Upper lobe of right lung (tissue), 1 donor: Measurements from ENCODE around the gene KHDRBS2. TPM values are rescaled to one million over a fixed set of nuclear protein-coding genes. Genes with fewer than 3 reads are reported as not detected.

Source experiments
- ATAC-seq: fragments of 200-7000 bp; cut with Tn5 transposase; one replicate; pipeline ENCODE4 v1.9.1; 2020; ENCODE audit warnings: mild to moderate bottlenecking, moderate library complexity
- DNase-seq: peaks from one replicate; pipeline ENCODE4 v3.0.0-alpha.2; 2020
- H3K27ac ChIP-seq: fragments of 200-600 bp; one replicate; pipeline ENCODE4 v1.8.0; 2022
- H3K27me3 ChIP-seq: fragments of 200-600 bp; one replicate; pipeline ENCODE4 v1.8.0; 2022; ENCODE audit warnings: mild to moderate bottlenecking
- H3K36me3 ChIP-seq: fragments of 200-600 bp; one replicate; pipeline ENCODE4 v1.8.0; 2022
- H3K4me1 ChIP-seq: fragments of 200-600 bp; one replicate; pipeline ENCODE4 v1.8.0; 2022
- H3K4me3 ChIP-seq: fragments of 200-600 bp; one replicate; pipeline ENCODE4 v1.8.0; 2022; ENCODE audit warnings: mild to moderate bottlenecking
- H3K9me3 ChIP-seq: fragments of 200-600 bp; one replicate; pipeline ENCODE4 v1.8.0; 2022
- intact Hi-C: fragments of 100-400 bp; cut with DNase I; formaldehyde crosslinking; loops from one replicate; pipeline ENCODE4 v1.11.0; 2022
- total RNA-seq: library from RNA; stranded (reverse); fragmentation: NEBNext Ultra II Directional; extraction: Animal tissue kit (Norgen Biotek cat#: 25700); gene quantifications from one replicate; pipeline ENCODE4 v1.2.1, GENCODE V29; 2021
- TF ChIP-seq, protein P1 (sequence below): fragments of 200-600 bp; IDR thresholded peaks from one replicate; pipeline ENCODE4 v1.8.0; 2022; ENCODE audit warnings: antibody characterized with exemption
- donor health status: DM: no; HTN: yes; CAD: no; lungs with severe emphysema.

Gene KHDRBS2
- total RNA-seq, 1 donor from 2014 or later = 9.4 TPM

DNA sequence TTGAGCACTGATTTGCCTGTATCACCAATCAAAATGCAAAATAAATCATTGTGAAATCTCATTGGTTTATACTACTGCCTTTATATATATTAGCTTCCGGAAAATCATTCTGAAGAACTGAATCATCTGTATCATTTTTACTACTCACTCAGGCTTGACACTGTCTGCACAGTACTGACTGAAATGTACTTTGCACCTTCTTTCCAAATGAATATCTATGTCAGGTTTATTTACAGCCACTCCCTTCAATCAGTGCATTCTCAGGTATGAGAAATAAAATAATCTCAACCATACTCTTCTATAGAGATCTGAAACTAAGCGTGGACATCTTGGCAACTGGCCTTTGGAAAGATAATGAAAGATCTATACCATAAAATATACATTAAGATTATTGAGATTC is 2.7 kb downstream of the KHDRBS2 start:
- Histone ChIP-seq H3K9me3 (no peaks in the 10 kb centered on the region), H3K4me1 (no peaks in the 10 kb centered on the region), H3K27me3 (peaks cover 21% of the 10 kb centered on the region), H3K36me3 (no peaks in the 10 kb centered on the region), H3K4me3 (peak overlapping the region; percentile 28), H3K27ac (no peak overlapping the region)
- TF ChIP-seq, protein P1, sequence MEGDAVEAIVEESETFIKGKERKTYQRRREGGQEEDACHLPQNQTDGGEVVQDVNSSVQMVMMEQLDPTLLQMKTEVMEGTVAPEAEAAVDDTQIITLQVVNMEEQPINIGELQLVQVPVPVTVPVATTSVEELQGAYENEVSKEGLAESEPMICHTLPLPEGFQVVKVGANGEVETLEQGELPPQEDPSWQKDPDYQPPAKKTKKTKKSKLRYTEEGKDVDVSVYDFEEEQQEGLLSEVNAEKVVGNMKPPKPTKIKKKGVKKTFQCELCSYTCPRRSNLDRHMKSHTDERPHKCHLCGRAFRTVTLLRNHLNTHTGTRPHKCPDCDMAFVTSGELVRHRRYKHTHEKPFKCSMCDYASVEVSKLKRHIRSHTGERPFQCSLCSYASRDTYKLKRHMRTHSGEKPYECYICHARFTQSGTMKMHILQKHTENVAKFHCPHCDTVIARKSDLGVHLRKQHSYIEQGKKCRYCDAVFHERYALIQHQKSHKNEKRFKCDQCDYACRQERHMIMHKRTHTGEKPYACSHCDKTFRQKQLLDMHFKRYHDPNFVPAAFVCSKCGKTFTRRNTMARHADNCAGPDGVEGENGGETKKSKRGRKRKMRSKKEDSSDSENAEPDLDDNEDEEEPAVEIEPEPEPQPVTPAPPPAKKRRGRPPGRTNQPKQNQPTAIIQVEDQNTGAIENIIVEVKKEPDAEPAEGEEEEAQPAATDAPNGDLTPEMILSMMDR = no peak
- DNase-seq (no peak), ATAC-seq (no peak)
- intact Hi-C loops = no loop called here

DNA sequence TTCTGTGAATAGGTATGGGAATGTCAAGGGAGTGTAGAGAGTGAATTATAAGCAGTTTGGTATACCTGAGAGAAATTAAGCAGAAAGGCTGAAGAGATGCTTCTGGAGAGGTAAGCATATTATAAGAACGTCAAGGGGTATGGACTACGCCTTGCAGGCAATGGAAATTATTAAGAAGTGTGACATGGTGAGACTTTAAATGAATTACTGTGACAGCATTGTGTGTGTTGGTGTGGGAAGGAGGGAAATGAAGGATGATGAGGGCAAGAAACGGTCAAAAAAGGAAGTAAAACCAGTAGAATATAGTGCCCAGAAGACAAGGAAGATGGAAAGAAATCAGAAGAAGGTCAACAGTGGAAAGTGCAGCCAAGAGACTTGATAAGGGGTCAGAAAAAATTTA is 5.9 kb downstream of the KHDRBS2 start:
- Histone ChIP-seq H3K9me3 (no peaks in the 10 kb centered on the region), H3K4me3 (no peak overlapping the region), H3K4me1 (no peaks in the 10 kb centered on the region), H3K27me3 (peaks cover 3% of the 10 kb centered on the region), H3K36me3 (no peaks in the 10 kb centered on the region), H3K27ac (no peak overlapping the region)
- TF ChIP-seq, protein P1 = no peak
- intact Hi-C loops = no loop called here
- ATAC-seq = no peak
- DNase-seq = no peak

- no peaks in the 10 kb centered on the region for H3K9me3 ChIP-seq
- intact Hi-C loops = no loop called here
- no peak for DNase-seq
- H3K27me3 ChIP-seq = no peaks in the 10 kb centered on the region
- no peak overlapping the region for H3K27ac ChIP-seq
- no peaks in the 10 kb centered on the region for H3K4me1 ChIP-seq
- TF ChIP-seq, protein P1 = no peak
- ATAC-seq = no peak
- no peaks in the 10 kb centered on the region for H3K36me3 ChIP-seq
- no peak overlapping the region for H3K4me3 ChIP-seq
Observed at GRCh38 chr6:62272114-62272513, 13.9 kb downstream of the KHDRBS2 start.

DNA sequence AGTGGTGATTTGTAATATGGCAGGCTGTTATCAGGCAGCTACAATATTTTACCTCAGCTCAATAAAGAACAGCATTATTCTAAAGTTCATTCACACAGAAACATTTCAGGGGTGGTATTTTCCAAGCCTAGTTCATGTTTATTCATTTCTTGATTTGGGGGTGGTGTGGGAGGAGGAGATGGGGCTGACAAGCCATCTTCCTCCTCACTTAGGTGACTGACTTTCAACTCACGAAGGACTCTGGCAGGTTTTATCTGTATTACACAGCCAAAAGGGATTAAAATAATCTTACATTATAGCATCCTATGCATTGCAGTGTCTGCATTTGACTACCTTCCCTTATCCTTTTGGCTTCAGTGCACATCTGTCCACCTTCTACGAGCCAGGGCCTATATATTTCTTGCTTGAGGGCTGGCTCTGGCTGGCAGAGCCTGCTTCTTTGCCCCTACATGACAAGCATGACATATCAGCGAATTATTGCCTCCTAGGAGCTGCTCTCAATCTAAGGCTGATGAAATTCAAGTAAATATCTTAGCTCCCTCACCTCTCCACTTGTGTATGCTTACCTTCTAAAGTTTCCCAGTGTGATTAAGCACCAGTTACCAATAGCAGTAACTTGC is 20.0 kb downstream of the KHDRBS2 start:
- intact Hi-C loops = no loop called here

GRCh38 chr6:62262283-62262682 is 23.7 kb downstream of the KHDRBS2 start:
- Histone ChIP-seq H3K27ac (no peak overlapping the region), H3K9me3 (no peaks in the 10 kb centered on the region), H3K27me3 (no peaks in the 10 kb centered on the region), H3K4me3 (no peak overlapping the region), H3K4me1 (no peaks in the 10 kb centered on the region), H3K36me3 (no peaks in the 10 kb centered on the region)
- DNase-seq (no peak), ATAC-seq (no peak)
- intact Hi-C loops = no loop called here
- TF ChIP-seq, protein P1 = no peak

More for the DNA sequence above, 20.0 kb downstream of the KHDRBS2 start:
- Histone ChIP-seq H3K4me1 (no peaks in the 10 kb centered on the region), H3K27ac (no peak overlapping the region), H3K9me3 (no peaks in the 10 kb centered on the region), H3K27me3 (no peaks in the 10 kb centered on the region), H3K36me3 (no peaks in the 10 kb centered on the region), H3K4me3 (no peak overlapping the region)
- no peak for ATAC-seq
- TF ChIP-seq, protein P1 = no peak
- DNase-seq = no peak

- H3K27ac ChIP-seq = no peak overlapping the region
- no peaks in the 10 kb centered on the region for H3K4me1 ChIP-seq
- H3K27me3 ChIP-seq = no peaks in the 10 kb centered on the region
- TF ChIP-seq, protein P1 = no peak
- H3K9me3 ChIP-seq = no peaks in the 10 kb centered on the region
- DNase-seq (no peak), ATAC-seq (no peak)
- no peak overlapping the region for H3K4me3 ChIP-seq
- no peaks in the 10 kb centered on the region for H3K36me3 ChIP-seq
- intact Hi-C loops = no loop called here
Observed at GRCh38 chr6:62246087-62246486, 39.9 kb downstream of the KHDRBS2 start.
